Measurements from ENCODE around the gene MCF2L. TPM values are rescaled to one million over a fixed set of nuclear protein-coding genes. Genes with fewer than 3 reads are reported as not detected.
A peak's percentile ranks its signal among the peaks of the same experiment; 100 is the strongest.

MCF2L gene
- total and polyA plus RNA-seq, 2 experiments from 2014 or later, result 4.8 to 25.6 TPM

- no peaks in the 10 kb centered on the region for H3K36me3 ChIP-seq (ENCODE audit: insufficient read depth)
- Mint-ChIP-seq H3K4me3 (no peak overlapping the region), H3K36me3 (ENCODE audit: low read depth) (peaks cover 5% of the 10 kb centered on the region; the same call in 2 of the 3 replicates), H3K9me3 (no peaks in the 10 kb centered on the region), H3K4me1 (peaks cover 8% of the 10 kb centered on the region; the same call in 2 of the 3 replicates), H3K27me3 (ENCODE audit: insufficient read depth, low read depth, poor library complexity) (peaks cover 7% of the 10 kb centered on the region), H3K27ac (peak overlapping the region; percentile 40)
- H3K9me2 ChIP-seq (ENCODE audit: insufficient read depth), result no peaks in the 10 kb centered on the region
- no peak overlapping the region for H3K4me2 ChIP-seq
- no peak for ATAC-seq
- no peak overlapping the region for H3K27ac ChIP-seq (ENCODE audit: low read depth)
- no peak for DNase-seq (ENCODE audit: low spot score)
- H2AFZ ChIP-seq, result no peak overlapping the region
- no peak for TF ChIP-seq NANOG (IDR thresholded peaks at IDR 0.05; ENCODE audit: borderline replicate concordance)
- no peak for TF ChIP-seq ZNF114 (CRISPR knock-in tag; IDR thresholded peaks at IDR 0.05)
- no peaks in the 10 kb centered on the region for H4K20me1 ChIP-seq (replicated peaks; ENCODE audit: insufficient read depth)
- no peak overlapping the region for H3K4me3 ChIP-seq
- H3K27me3 ChIP-seq (ENCODE audit: insufficient read depth), result no peaks in the 10 kb centered on the region
- no peaks in the 10 kb centered on the region for H3K79me2 ChIP-seq (replicated peaks; ENCODE audit: insufficient read depth)
- H3K4me1 ChIP-seq (ENCODE audit: insufficient read depth), result no peaks in the 10 kb centered on the region
- H3F3A ChIP-seq (replicated peaks; ENCODE audit: low read depth), result no peaks in the 10 kb centered on the region
These were observed 104.9 kb downstream of the MCF2L start for GRCh38 chr13:113073942-113074341.

- TF ChIP-seq STAT1 (IDR thresholded peaks at IDR 0.05; ENCODE audit: unreplicated experiment), result no peak
- H3K27ac Mint-ChIP-seq, result peak overlapping the region; percentile 40
- peaks cover 5% of the 10 kb centered on the region; the same call in 2 of the 3 replicates for H3K36me3 Mint-ChIP-seq (ENCODE audit: low read depth)
- no peak overlapping the region for H3K4me2 ChIP-seq
- H3K36me3 ChIP-seq (ENCODE audit: insufficient read depth), result no peaks in the 10 kb centered on the region
- no peaks in the 10 kb centered on the region for H3F3A ChIP-seq (replicated peaks; ENCODE audit: low read depth)
- H3K4me1 ChIP-seq (ENCODE audit: insufficient read depth), result no peaks in the 10 kb centered on the region
- H4K20me1 ChIP-seq (replicated peaks; ENCODE audit: insufficient read depth), result no peaks in the 10 kb centered on the region
- no peak overlapping the region for H3K4me3 Mint-ChIP-seq
- H3K4me1 Mint-ChIP-seq, result peaks cover 8% of the 10 kb centered on the region
- no peaks in the 10 kb centered on the region for H3K27me3 ChIP-seq (ENCODE audit: insufficient read depth)
- peaks cover 7% of the 10 kb centered on the region for H3K27me3 Mint-ChIP-seq (ENCODE audit: insufficient read depth, low read depth, poor library complexity)
- no peak overlapping the region for H3K27ac ChIP-seq (ENCODE audit: low read depth)
- H3K9me2 ChIP-seq (ENCODE audit: insufficient read depth), result no peaks in the 10 kb centered on the region
- H2AFZ ChIP-seq, result no peak overlapping the region
- DNase-seq (ENCODE audit: low spot score) (no peak), ATAC-seq (no peak)
- no peaks in the 10 kb centered on the region for H3K9me3 Mint-ChIP-seq
- H3K4me3 ChIP-seq, result no peak overlapping the region
- no peaks in the 10 kb centered on the region for H3K79me2 ChIP-seq (replicated peaks; ENCODE audit: insufficient read depth)
These were observed 105.4 kb downstream of the MCF2L start for GRCh38 chr13:113074401-113074800.

DNA sequence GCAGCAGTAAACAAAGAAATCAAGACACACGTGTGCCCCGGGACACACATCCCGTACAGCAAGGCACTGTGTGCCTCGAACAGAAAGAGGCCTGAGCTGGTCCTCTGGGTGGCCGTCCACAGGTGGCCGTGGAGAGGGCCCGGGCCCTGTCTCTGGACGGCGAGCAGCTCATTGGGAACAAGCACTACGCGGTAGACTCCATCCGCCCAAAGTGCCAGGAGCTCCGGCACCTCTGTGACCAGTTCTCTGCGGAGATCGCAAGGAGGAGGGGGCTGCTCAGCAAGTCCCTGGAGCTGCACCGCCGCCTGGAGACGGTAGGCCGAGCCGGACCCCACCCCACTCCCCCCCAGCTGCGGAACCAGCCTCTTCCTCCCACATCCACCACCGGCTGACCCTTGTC lies 105.9 kb downstream of the MCF2L start:
- no peak overlapping the region for H3K27ac ChIP-seq (ENCODE audit: low read depth)
- no peak overlapping the region for H3K4me3 ChIP-seq
- no peaks in the 10 kb centered on the region for H3K9me2 ChIP-seq (ENCODE audit: insufficient read depth)
- Mint-ChIP-seq H3K27me3 (ENCODE audit: insufficient read depth, low read depth, poor library complexity) (peaks cover 5% of the 10 kb centered on the region), H3K4me3 (no peak overlapping the region), H3K36me3 (ENCODE audit: low read depth) (peaks cover 5% of the 10 kb centered on the region; the same call in 2 of the 3 replicates), H3K9me3 (no peaks in the 10 kb centered on the region), H3K4me1 (peaks cover 8% of the 10 kb centered on the region), H3K27ac (no peak overlapping the region)
- H3K79me2 ChIP-seq (replicated peaks; ENCODE audit: insufficient read depth), result no peaks in the 10 kb centered on the region
- H4K20me1 ChIP-seq (replicated peaks; ENCODE audit: insufficient read depth), result no peaks in the 10 kb centered on the region
- no peaks in the 10 kb centered on the region for H3K36me3 ChIP-seq (ENCODE audit: insufficient read depth)
- no peak for ATAC-seq
- no peak for DNase-seq (ENCODE audit: low spot score)
- H3F3A ChIP-seq (replicated peaks; ENCODE audit: low read depth), result no peaks in the 10 kb centered on the region
- no peak overlapping the region for H2AFZ ChIP-seq
- no peak overlapping the region for H3K4me2 ChIP-seq
- no peaks in the 10 kb centered on the region for H3K4me1 ChIP-seq (ENCODE audit: insufficient read depth)
- H3K27me3 ChIP-seq (ENCODE audit: insufficient read depth), result no peaks in the 10 kb centered on the region
- no peak for TF ChIP-seq EZH2phosphoT487 (IDR thresholded peaks at IDR 0.05; ENCODE audit: unreplicated experiment)
- TF ChIP-seq NANOG (IDR thresholded peaks at IDR 0.05; ENCODE audit: borderline replicate concordance), result no peak
- TF ChIP-seq EZH2 (IDR thresholded peaks at IDR 0.05; ENCODE audit: low read depth, unreplicated experiment), result no peak
- TF ChIP-seq POLR2AphosphoS5 (IDR thresholded peaks at IDR 0.05; ENCODE audit: low read depth), result no peak
- no peak for TF ChIP-seq STAT1 (IDR thresholded peaks at IDR 0.05; ENCODE audit: unreplicated experiment)
- no peak for TF ChIP-seq ZNF331 (CRISPR knock-in tag; IDR thresholded peaks at IDR 0.05; ENCODE audit: low read depth)
- no peak for TF ChIP-seq CREB1 (CRISPR knock-in tag; IDR thresholded peaks at IDR 0.05; ENCODE audit: low read depth)
- TF ChIP-seq JUNB (IDR thresholded peaks at IDR 0.05; ENCODE audit: unreplicated experiment), result no peak
- no peak for TF ChIP-seq ZNF114 (CRISPR knock-in tag; IDR thresholded peaks at IDR 0.05)
- TF ChIP-seq, protein P1, sequence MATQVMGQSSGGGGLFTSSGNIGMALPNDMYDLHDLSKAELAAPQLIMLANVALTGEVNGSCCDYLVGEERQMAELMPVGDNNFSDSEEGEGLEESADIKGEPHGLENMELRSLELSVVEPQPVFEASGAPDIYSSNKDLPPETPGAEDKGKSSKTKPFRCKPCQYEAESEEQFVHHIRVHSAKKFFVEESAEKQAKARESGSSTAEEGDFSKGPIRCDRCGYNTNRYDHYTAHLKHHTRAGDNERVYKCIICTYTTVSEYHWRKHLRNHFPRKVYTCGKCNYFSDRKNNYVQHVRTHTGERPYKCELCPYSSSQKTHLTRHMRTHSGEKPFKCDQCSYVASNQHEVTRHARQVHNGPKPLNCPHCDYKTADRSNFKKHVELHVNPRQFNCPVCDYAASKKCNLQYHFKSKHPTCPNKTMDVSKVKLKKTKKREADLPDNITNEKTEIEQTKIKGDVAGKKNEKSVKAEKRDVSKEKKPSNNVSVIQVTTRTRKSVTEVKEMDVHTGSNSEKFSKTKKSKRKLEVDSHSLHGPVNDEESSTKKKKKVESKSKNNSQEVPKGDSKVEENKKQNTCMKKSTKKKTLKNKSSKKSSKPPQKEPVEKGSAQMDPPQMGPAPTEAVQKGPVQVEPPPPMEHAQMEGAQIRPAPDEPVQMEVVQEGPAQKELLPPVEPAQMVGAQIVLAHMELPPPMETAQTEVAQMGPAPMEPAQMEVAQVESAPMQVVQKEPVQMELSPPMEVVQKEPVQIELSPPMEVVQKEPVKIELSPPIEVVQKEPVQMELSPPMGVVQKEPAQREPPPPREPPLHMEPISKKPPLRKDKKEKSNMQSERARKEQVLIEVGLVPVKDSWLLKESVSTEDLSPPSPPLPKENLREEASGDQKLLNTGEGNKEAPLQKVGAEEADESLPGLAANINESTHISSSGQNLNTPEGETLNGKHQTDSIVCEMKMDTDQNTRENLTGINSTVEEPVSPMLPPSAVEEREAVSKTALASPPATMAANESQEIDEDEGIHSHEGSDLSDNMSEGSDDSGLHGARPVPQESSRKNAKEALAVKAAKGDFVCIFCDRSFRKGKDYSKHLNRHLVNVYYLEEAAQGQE (IDR thresholded peaks at IDR 0.05; ENCODE audit: unreplicated experiment), result no peak
- TF ChIP-seq, protein P2, sequence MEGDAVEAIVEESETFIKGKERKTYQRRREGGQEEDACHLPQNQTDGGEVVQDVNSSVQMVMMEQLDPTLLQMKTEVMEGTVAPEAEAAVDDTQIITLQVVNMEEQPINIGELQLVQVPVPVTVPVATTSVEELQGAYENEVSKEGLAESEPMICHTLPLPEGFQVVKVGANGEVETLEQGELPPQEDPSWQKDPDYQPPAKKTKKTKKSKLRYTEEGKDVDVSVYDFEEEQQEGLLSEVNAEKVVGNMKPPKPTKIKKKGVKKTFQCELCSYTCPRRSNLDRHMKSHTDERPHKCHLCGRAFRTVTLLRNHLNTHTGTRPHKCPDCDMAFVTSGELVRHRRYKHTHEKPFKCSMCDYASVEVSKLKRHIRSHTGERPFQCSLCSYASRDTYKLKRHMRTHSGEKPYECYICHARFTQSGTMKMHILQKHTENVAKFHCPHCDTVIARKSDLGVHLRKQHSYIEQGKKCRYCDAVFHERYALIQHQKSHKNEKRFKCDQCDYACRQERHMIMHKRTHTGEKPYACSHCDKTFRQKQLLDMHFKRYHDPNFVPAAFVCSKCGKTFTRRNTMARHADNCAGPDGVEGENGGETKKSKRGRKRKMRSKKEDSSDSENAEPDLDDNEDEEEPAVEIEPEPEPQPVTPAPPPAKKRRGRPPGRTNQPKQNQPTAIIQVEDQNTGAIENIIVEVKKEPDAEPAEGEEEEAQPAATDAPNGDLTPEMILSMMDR (conservative IDR thresholded peaks at IDR 0.05; ENCODE audit: low read depth in 2 of 2), result no peak
